Measurements from ENCODE around the gene TTC3.

DNA sequence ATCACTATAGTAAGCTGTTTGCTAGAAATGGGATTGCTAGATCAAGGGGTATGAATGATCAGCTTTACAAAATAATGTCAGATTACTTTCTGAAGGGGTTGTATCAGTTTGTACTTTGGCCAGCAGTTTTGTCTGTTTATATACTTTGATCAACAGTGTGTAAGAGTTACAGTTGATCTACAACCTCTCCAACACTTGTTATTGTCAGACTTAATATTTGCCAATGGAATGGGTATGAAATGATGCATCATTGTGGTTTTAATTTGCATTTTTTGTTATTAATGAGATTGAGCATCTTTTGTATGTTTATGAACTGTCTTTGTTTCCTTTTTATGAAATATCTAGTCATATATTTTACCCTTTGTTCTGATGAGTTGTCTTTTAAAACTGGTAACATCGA, 4.3 kb downstream of the TTC3 start:
- TF ChIP-seq, protein P1, sequence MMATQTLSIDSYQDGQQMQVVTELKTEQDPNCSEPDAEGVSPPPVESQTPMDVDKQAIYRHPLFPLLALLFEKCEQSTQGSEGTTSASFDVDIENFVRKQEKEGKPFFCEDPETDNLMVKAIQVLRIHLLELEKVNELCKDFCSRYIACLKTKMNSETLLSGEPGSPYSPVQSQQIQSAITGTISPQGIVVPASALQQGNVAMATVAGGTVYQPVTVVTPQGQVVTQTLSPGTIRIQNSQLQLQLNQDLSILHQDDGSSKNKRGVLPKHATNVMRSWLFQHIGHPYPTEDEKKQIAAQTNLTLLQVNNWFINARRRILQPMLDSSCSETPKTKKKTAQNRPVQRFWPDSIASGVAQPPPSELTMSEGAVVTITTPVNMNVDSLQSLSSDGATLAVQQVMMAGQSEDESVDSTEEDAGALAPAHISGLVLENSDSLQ (IDR thresholded peaks at IDR 0.05): no peak
- TF ChIP-seq ELF4 (IDR thresholded peaks at IDR 0.05) (no peak), BHLHE40 (IDR thresholded peaks at IDR 0.05; ENCODE audit: borderline replicate concordance) (no peak), TARDBP (IDR thresholded peaks at IDR 0.05) (no peak), SP1 (IDR thresholded peaks at IDR 0.05) (no peak), FOXM1 (IDR thresholded peaks at IDR 0.05; ENCODE audit: borderline replicate concordance) (no peak), SUZ12 (IDR thresholded peaks at IDR 0.05) (no peak), FOXA1 (IDR thresholded peaks at IDR 0.05) (no peak), FOXK2 (IDR thresholded peaks at IDR 0.05) (no peak), ZNF384 (IDR thresholded peaks at IDR 0.05) (no peak), ARNT (IDR thresholded peaks at IDR 0.05) (no peak), HDGF (IDR thresholded peaks at IDR 0.05; ENCODE audit: borderline replicate concordance) (no peak), LEF1 (IDR thresholded peaks at IDR 0.05; ENCODE audit: borderline replicate concordance) (no peak), CTBP1 (IDR thresholded peaks at IDR 0.05; ENCODE audit: borderline replicate concordance) (no peak)
